LNCaP clone FGC (cell line): ENCODE measurements around the gene STK32C.

ENCODE experiments used
- DNase-seq: peaks from one replicate; pipeline ENCODE4 v3.0.0-alpha.2; 2011; ENCODE audit warnings: low read depth
- H3K4me3 ChIP-seq: 2 replicates; pipeline ENCODE4 v1.5.1; 2011; ENCODE audit warnings: mild to moderate bottlenecking, low read depth, low read length, control low read depth
- TF ChIP-seq, protein P1 (sequence below): IDR thresholded peaks from 2 replicates; pipeline ENCODE4 v1.5.1; 2012; ENCODE audit warnings: mild to moderate bottlenecking; ENCODE audit not compliant: control insufficient read depth, insufficient read depth; ENCODE audit errors: extremely low read depth

The STK32C gene

DNA sequence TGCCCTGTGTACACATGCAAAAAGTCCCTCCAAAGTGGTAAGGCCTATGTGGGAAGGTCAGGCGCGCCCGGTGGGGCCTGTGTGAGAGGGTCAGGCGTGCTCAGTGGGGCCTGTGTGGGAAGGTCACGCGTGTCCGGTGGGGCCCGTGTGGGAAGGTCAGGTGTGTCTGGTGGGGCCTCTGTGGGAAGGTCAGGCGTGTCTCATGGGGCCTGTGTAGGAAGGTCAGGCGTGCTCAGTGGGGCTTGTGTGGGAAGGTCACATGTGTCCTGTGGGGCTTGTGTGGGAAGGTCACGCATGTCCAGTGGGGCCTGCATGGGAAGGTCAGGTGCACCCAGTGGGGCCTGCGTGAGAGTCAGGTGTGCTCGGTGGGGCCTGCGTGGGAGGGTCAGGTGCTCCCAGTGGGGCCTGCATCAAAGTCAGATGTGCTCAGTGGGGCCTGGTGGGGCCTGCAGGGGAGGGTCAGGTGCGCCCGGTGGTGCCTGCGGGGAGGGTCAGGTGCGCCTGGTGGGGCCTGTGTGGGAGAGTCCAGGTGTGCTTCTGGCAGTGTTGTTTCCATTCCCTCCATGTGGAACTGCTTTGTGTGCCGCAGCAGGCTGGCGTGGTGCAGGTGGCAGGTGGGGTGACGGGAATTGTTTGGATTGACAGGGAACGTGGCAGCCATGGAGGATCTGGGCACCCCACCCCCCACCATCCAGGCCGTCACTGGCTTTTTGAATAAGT, 39.6 kb upstream of the STK32C start:
- TF ChIP-seq, protein P1, sequence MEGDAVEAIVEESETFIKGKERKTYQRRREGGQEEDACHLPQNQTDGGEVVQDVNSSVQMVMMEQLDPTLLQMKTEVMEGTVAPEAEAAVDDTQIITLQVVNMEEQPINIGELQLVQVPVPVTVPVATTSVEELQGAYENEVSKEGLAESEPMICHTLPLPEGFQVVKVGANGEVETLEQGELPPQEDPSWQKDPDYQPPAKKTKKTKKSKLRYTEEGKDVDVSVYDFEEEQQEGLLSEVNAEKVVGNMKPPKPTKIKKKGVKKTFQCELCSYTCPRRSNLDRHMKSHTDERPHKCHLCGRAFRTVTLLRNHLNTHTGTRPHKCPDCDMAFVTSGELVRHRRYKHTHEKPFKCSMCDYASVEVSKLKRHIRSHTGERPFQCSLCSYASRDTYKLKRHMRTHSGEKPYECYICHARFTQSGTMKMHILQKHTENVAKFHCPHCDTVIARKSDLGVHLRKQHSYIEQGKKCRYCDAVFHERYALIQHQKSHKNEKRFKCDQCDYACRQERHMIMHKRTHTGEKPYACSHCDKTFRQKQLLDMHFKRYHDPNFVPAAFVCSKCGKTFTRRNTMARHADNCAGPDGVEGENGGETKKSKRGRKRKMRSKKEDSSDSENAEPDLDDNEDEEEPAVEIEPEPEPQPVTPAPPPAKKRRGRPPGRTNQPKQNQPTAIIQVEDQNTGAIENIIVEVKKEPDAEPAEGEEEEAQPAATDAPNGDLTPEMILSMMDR, result no peak
- H3K4me3 ChIP-seq, result no peak overlapping the region
- DNase-seq, result no peak

DNA sequence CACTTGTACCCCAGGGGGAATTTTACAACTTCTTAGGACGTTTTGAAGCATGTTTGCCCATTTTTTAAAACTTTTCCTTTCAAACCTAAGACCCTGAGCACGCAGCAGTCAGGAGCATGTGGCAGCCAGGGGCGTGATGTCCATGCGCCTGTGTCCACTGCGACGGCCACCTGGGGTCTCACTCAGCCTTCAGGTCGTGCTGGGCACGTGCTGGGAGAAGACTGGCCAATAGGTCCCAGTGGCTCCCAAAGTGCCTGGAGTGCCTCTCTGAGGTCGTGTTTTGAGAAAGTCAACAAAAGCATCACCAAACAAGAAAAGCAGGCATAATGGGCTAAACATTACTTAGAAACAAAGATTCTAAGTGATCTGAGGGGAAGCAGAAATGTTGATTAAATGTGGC, 39.1 kb upstream of the STK32C start:
- DNase-seq, result no peak
- TF ChIP-seq, protein P1, result no peak
- no peak overlapping the region for H3K4me3 ChIP-seq

DNA sequence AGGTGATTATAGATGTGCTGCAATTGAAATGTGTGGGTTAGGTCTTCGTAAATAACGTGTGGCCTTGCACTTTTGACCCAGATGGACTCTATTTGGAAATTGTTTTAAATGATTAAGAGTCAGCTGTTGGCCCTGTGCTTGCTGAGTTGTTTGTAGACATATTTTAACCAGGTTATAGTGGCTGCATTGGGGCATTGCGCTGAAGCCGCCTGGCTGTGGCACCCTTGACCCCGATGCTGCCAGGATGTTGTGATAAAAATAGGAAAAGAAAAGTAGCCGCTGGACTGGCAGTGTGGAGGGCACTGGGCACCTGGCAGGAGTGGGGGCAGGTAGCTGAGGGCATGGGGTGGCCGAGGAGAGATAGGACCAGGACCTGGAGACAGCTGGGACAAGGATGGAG, 37.6 kb upstream of the STK32C start:
- TF ChIP-seq, protein P1, result no peak
- no peak for DNase-seq
- no peak overlapping the region for H3K4me3 ChIP-seq

DNA sequence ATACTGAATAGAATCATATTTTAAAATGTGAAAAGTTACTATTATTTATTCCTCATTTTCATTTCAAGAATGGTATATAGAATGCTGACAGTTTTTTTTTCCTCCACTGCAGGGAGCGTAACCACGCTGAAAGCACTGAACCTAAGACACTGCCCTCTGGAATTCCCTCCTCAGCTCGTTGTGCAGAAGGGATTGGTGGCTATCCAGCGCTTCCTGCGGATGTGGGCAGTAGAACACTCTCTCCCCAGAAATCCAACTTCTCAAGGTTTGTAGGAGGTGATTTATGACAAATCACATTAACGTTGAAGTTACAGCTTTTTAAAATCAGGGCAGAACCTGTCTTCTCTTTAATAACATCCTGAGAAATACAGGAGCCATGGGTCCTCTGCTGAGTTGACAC, 36.6 kb upstream of the STK32C start:
- H3K4me3 ChIP-seq, result no peak overlapping the region
- no peak for DNase-seq
- TF ChIP-seq, protein P1, result no peak

DNA sequence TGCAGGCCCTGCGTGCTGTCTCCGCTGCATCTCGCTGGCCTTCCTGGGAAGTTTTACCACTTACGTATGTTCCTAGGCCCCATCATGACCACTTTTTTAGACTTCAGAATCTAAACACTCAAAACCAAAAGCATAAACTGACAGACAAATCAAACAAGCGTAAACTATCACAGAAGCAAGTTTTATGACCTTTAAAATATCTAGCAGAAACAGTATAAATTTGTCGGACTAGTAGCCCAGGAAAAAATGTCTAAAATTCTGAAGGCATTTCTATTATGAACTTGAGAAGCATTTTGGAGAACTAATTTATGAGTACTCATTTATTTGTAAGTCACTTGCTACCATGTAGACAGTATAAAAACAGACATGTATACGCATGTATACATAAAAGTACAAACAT, 34.8 kb upstream of the STK32C start:
- no peak overlapping the region for H3K4me3 ChIP-seq
- TF ChIP-seq, protein P1, result no peak
- DNase-seq, result no peak

DNA sequence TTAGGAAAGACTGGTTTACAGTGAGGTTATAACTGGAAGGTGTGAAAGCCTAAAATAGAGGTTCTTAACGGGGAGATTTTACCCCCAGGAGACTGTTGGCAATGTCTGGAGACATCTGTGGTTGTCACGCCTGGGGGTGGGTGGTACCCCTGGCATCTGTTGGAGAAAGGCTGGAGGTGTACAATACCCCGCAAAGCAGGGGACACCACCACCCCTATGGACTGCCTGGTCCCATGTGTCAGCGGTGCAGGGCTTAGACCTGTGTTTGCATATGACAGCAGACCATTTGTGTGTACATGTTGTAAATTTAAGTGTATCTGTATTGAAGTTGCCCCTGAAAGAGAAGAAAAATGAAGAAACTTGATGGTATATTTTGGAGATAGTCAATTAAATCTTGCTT, 34.0 kb upstream of the STK32C start:
- TF ChIP-seq, protein P1, result no peak
- H3K4me3 ChIP-seq, result no peak overlapping the region
- no peak for DNase-seq

DNA sequence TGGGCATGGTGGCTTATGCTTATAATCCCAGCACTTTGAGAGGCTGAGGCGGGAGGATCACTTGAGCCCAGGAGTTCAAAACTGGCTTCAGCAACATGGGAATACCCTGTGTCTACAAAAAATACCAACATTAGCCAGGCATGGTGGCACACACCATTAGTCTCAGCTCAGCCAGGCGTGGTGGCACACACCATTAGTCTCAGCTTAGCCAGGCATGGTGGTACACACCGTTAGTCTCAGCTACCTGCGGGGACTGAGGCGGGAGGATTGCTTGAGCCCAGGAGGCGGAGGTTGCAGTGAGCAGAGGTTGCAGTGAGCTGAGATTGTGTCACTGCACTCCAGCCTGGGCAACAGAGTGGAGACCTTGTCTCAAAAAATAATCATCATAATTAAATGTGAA, 33.3 kb upstream of the STK32C start:
- DNase-seq, result no peak
- TF ChIP-seq, protein P1, result no peak
- no peak overlapping the region for H3K4me3 ChIP-seq
